Kidney capillary endothelial cell (primary cell): ENCODE measurements around the gene CD209.
"Not testable (repeated sequence)": the region's sequence is repeated elsewhere in the genome, so short reads cannot be mapped to it uniquely, and the experiment has no call there.

ENCODE experiments used
- DNase-seq: peaks from one replicate; pipeline ENCODE4 v3.0.0-alpha.2; 2018; ENCODE audit warnings: low spot score

Gene CD209

DNA sequence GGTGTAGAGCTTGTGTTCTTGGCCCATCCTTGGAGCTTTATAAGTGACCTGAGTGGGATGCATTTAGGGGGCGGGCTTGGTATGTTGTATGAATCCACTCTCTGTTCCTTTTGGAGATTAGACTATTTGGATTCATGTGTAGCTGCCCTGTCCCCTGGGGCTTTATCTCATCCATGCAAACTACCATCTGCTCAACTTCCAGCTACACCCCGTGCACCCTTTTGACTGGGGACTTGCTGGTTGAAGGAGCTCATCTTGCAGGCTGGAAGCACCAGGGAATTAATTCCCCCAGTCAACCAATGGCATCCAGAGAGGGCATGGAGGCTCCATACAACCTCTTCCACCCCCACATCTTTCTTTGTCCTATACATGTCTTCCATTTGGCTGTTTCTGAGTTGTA lies 21.8 kb upstream of the CD209 start:
- DNase-seq = no peak

DNA sequence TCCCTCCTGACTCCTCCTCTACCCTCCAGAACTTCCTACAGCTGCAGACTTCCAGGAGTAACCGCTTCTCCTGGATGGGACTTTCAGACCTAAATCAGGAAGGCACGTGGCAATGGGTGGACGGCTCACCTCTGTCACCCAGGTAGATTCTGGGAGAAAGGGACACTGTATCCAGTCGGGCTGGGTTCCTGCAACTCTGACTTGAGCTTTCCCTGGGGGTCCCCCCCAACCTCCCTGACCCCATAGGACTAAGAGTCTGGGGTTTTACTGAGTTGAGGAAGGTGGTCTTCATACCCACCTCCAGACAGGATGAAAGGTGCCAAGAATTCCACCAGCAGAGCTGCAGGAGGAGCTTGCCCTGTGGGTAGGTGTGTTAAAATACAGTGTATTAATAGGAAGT lies 20.2 kb upstream of the CD209 start:
- no peak for DNase-seq

DNA sequence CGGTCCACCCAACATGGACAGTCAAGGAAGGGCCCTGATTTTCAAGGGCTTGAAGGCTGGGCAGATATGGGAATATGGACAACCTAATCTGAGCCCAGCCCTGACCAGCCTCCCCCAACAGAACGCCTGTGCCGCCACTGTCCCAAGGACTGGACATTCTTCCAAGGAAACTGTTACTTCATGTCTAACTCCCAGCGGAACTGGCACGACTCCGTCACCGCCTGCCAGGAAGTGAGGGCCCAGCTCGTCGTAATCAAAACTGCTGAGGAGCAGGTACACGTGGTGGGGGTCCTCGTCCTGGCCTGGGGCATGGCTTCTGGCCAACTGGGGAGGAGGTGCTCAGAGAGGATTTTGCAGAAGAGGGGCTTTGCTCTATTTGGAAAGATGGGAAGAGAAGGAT lies 19.2 kb upstream of the CD209 start:
- no peak for DNase-seq

DNA sequence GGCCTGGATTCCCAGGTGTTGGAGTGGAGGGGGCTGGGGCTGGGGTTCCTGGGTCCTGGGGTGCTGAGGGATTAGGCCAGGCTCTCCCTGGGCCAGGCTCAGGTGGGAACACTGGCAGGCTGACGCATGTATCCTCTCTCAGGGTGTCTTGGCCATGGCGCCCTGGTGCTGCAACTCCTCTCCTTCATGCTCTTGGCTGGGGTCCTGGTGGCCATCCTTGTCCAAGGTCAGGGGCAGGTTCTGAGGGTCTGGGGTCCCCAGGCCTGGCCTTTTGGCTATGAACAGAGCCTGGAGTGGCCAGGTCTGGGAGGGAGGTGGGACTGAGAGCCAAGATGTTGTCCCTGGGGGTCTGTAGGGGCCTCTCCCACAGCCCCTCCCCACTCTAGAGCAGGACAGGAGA lies 17.7 kb upstream of the CD209 start:
- not testable (repeated sequence) for DNase-seq

DNA sequence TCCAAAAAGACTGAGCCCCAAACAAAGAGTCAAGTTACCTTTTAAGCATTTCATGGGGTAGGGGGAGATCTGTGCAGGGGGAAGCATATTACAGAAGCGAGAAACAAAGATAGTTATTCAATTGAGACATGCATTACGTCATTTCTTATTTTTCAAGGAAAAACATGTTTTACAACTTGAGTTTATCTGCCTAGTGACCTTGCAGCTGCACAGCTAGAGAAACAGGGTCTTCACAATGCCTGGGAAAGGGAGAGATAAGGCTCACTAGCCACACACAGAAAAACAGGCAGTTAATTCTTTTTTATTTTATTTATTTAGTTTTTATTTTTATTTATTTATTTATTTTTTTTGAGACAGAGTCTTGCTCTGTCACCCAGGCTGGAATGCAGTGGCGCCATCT lies 16.8 kb upstream of the CD209 start:
- DNase-seq = not testable (repeated sequence)

- DNase-seq = no peak
These were observed 16.4 kb upstream of the CD209 start for GRCh38 chr19:7763696-7764095.

- DNase-seq = no peak
These were observed 15.5 kb upstream of the CD209 start, which contains the start of gene CLEC4M for GRCh38 chr19:7762719-7763293. CLEC4M (plus strand) TSS chr19:7763243; CDS start chr19:7763267, 24 bp downstream.

- no peak for DNase-seq
These were observed 11.8 kb upstream of the CD209 start for GRCh38 chr19:7759156-7759555.

DNA sequence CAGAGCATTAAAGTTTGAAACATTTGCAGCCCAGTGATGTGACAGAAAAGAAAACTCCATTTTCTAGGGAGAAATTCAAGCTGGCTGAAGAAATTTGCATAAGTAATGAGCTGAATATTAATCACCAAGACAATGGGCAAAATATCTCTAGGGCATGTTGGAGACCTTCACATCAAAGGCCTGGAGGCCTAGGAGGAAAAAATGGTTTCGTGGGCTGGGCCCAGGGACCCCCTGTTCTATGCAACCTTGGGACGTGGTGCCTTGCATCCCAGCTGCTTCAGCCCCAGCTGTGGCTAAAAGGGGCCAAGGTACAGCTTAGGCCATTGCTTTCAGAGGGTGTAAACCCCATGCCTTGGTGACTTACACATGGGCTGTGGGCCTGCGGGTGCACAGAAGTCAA lies 10.0 kb upstream of the CD209 start:
- no peak for DNase-seq

GRCh38 chr19:7756258-7756657 lies 8.9 kb upstream of the CD209 start:
- no peak for DNase-seq

DNA sequence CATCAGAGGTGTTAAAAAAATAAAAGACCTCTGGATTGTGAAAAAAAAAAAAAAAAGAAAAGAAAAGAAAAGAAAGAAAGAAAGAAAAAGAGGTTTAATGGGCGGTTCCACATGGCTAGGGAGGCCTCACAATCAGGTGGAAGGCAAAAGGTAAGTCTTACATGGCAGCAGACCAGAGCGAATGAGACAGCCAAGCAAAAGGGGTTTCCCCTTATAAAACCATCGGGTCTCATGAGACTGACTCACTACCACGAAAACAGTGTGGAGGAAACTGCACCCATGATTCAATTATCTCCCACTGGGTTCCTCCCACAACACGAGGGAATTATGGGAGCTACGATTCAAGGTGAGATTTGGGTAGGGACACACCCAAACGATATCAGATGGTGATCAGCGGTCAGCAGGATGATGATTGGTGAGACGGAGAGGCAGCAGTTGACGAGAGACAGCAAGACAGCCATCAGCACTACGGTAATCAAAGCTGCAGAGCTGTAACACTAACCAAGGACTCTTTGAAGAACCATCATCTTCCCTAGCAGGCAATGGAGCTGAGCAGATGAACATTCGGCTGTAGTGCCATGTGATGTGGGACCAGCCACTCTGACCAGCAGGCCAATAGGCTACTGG lies 3.9 kb upstream of the CD209 start:
- no peak for DNase-seq

- DNase-seq = peak; percentile 8
These were observed 1.4 kb upstream of the CD209 start for GRCh38 chr19:7748756-7749155.

- DNase-seq = no peak
These were observed 837 bp upstream of the CD209 start for GRCh38 chr19:7748171-7748570.

- not testable (repeated sequence) for DNase-seq
These were observed 1.0 kb downstream of the CD209 start for GRCh38 chr19:7746306-7746705.

DNA sequence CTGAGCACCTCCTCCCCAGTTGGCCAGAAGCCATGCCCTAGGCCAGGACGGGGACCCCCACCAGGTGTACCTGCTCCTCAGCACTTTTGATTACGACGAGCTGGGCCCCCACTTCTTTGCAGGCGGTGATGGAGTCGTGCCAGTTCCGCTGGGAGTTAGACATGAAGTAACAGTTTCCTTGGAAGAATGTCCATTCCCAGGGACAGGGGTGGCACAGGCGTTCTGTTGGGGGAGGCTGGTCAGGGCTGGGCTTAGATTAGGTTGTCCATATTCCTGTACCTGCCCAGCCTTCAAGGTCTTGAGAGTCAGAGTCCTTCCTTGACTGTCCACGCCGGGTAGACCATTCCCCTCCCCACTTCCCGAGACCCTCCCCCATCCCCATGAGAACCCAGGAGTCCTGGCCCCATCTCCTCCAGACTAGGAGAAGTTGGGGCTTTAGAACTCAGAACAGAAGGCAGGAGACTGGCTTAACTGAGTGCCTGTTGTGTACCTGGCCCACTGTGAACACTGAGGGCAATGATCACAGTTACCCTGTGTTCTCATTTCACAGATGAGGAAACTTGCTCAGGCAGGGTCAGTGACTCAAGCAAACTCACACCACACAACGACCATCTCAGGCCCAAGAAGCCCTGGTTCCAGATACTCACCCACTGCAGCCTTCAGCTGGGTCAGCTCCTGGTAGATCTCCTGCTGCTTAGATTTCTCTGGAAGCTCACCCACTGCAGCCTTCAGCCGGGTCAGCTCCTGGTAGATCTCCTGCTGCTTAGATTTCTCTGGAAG lies 2.3 kb downstream of the CD209 start:
- DNase-seq = no peak

DNA sequence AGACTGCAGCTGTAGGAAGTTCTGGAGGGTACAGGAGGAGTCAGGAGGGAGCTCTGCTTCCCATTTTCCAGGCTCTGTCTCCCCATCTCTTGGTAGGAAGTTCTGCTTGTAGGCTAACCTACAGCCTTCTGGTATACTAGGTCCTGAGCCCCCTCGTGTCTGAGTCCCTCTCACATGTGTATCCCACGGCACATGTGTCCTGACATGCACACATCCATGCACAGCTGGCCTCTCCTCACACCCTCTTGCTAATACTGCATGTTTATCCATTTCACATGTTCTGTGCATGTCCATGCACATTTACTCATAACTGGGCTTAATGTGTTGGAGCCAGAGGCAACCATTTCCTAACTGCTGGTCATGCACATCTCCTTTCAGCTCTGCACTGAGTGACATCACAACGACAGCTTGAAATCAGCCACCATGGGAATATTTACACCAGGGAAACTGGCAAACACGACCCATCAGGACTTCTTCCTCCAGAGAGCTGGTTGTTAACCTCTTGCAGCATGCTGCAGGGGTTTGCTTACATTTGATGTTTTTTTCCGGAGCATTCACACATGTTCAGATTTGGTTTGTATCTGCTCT lies 3.0 kb downstream of the CD209 start:
- no peak for DNase-seq

DNA sequence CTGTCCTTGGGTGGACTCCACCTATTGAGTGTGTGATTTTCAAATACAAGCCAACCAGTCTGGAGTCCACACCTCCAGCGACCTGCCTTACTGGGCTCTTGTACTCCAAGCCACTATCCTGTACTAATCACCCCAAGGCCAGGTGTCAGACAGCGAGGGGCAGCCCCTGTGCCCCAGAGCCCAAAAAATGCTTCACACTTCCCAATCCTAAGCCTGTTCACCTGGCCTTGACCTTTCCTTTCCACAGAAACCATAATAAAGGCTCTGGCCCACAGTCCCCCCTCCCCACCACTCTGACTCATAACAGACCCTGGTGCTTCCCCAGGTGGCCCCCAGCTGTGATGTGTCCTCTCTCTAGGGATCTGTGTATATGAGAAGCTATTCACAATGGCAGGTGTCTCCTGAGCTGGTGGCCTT lies 3.9 kb downstream of the CD209 start:
- no peak for DNase-seq

GRCh38 chr19:7742991-7743390 lies 4.3 kb downstream of the CD209 start:
- DNase-seq = no peak

DNA sequence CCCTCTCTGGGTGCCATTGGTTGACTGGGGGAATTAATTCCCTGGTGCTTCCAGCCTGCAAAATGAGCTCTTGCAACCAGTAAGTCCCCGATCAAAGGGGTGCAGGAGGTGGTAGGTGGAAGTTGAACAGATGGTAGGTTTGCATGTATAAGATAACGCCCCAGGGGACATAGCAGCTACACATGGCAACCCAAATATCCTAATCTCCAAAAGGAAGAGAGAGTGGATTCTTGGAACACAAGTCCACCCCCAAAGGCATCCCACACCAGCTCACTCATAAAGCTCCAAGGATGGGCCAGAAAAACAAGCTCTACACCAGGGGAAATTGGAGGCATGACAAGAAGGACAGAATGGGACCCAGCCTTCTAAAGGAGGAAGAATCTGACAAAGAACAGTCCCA lies 4.8 kb downstream of the CD209 start:
- no peak for DNase-seq

GRCh38 chr19:7740682-7741054 lies 6.7 kb downstream of the CD209 start:
- no peak for DNase-seq

DNA sequence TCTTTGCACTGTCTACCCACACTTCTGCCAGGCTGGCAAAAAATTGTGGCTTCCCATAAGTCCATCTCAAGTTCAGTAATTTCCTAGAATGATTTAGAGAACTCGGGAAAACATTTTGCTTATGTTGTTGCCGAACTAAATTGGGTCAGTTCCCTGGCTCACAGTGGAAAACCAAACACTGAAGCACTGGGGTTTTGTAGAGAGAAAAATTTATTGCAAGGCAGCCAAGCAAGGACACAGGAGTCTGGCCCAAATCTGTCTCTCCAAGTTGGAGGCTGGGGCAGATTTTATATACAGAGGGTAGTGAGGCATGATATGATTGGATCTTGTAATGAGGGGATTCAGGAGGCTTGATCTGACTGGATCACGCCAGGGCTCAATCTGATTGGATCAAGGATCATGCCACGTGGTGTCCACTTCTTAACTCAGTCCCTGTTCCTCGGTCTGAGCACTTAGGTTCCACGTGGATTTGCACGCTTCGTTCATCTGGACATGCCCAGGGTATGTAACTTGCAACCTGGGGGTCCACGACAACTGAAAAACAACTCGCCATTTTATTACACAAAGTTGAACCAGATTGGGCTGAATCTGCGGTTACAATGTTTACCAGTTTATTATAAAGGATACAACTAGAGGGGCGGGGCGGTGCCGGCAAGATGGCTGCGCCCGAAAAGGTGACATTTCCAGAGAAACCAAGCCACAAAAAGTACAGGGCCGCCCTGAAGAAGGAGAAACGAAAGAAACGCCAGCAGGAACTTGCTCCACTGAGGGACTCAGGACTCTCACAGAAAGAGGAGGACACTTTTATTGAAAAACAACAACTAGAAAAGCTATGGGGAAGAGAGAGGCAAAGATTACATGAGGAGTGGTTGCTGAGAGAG lies 7.3 kb downstream of the CD209 start:
- DNase-seq = no peak

DNA sequence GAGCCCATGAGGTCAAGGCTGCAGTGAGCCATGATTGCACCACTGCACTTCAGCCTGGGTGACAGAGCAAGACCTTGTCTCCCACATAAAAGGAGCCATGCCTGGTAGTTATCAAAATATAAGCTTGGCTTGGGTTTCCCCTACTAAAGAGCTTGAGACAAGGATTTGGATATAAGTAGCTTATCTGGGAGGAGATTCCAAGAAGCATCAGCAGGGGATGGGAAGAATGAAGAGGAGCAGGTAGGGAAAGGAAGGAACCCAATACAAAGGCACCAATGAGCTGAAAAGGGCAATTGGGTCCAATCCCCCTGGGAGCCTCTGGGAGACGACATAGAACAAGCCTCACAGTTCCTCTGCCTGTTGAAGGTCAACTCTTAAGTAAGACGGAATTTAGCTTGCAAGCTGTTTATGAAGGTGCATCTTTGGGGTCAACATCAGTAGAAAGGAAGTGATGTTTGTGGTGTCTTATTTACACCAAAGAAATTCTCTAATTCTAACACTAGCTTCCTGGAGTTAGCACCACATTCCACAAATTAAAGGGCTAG lies 8.1 kb downstream of the CD209 start:
- no peak for DNase-seq
